Lung (tissue), 12 donors: ENCODE measurements around the gene NDUFAB1. TPM values are rescaled to one million over a fixed set of nuclear protein-coding genes. Genes with fewer than 3 reads are reported as not detected.
"Not testable (repeated sequence)": the region's sequence is repeated elsewhere in the genome, so short reads cannot be mapped to it uniquely, and the experiment has no call there.

Source experiments
- ATAC-seq: fragments of 200-7000 bp; cut with Tn5 transposase; one replicate; pipeline ENCODE4 v1.9.1; 2020; ENCODE audit warnings: moderate number of reproducible peaks; ENCODE audit not compliant: insufficient read depth, low FRiP score
- DNase-seq, 3 donors: peaks; one replicate each; pipeline ENCODE4 v3.0.0-alpha.2; 2013 to 2017
- H3K27ac ChIP-seq, 2 donors: one replicate each; pipeline ENCODE4 v1.5.1; 2013; ENCODE audit warnings: mild to moderate bottlenecking in 2 of 2, moderate library complexity in 2 of 2, control low read depth in 1 of 2, inconsistent platforms in 1 of 2, low read depth in 1 of 2, low read length in 1 of 2
- H3K27me3 ChIP-seq, 3 donors: one replicate each; pipeline ENCODE4 v1.5.1; 2013; ENCODE audit warnings: low read length in 2 of 3; ENCODE audit not compliant: control insufficient read depth in 3 of 3, insufficient read depth in 3 of 3
- H3K36me3 ChIP-seq, 4 donors: one replicate each; pipeline ENCODE4 v1.5.1; 2013; ENCODE audit warnings: low read length in 4 of 4, mild to moderate bottlenecking in 1 of 4, moderate library complexity in 1 of 4; ENCODE audit not compliant: control insufficient read depth in 4 of 4, insufficient read depth in 4 of 4
- H3K4me1 ChIP-seq, 5 donors: one replicate each; pipeline ENCODE4 v1.5.1; 2013; ENCODE audit warnings: low read length in 5 of 5, mild to moderate bottlenecking in 2 of 5, moderate library complexity in 1 of 5; ENCODE audit not compliant: control insufficient read depth in 5 of 5, insufficient read depth in 5 of 5
- H3K4me3 ChIP-seq: one replicate; pipeline ENCODE4 v1.5.1; 2013; ENCODE audit warnings: mild to moderate bottlenecking, control low read depth, moderate library complexity
- H3K9ac ChIP-seq, 2 donors: one replicate each; pipeline ENCODE4 v1.5.1; 2013; ENCODE audit warnings: low read length in 2 of 2, control low read depth in 1 of 2; ENCODE audit not compliant: insufficient read depth in 1 of 2
- H3K9me3 ChIP-seq, 4 donors: one replicate each; pipeline ENCODE4 v1.5.1; 2013; ENCODE audit warnings: low read length in 3 of 4, mild to moderate bottlenecking in 1 of 4, moderate library complexity in 1 of 4; ENCODE audit not compliant: control insufficient read depth in 4 of 4, insufficient read depth in 3 of 4
- CTCF ChIP-seq: IDR thresholded peaks from 2 replicates; pipeline ENCODE4 v1.5.1; 2012; ENCODE audit warnings: mild to moderate bottlenecking; ENCODE audit errors: control extremely low read depth, extremely low read depth
- WGBS, 2 donors: extraction: QIAGEN DNeasy Blood & Tissue Kit; methylation state at CpG; one replicate each; pipeline ENCODE4 v1.1.7; 2013; 5-methylcytosine and 5-hydroxymethylcytosine counted together
- polyA plus RNA-seq, 2 donors: library from polyadenylated mRNA; stranded (reverse); fragments of 200-250 nt; gene quantifications; one replicate each; pipeline ENCODE4 v1.2.1, GENCODE V29; 2013
- total RNA-seq, 2 donors: library from RNA; depleted of rRNA in 1 of 2; stranded (reverse); fragments of >200 nt in 1 of 2; gene quantifications; one replicate each; pipeline ENCODE4 v1.2.1, GENCODE V29; 2014 to 2021
- donor health status: control.
- donor health status: control.
- donor health status: Bipolar disorder and iron deficiency.
- donor health status: healthy.
- donor health status: DM: yes; HTN: yes; CAD: no.

NDUFAB1 gene
- total and polyA plus RNA-seq, 4 donors: 67.4 to 127 (median 90.1) TPM

- Histone ChIP-seq H3K4me1 (peaks cover 4 to 18% (median 8%) of the 10 kb centered on the region in 5 donors), H3K27ac (peak overlapping the region; percentile 60 to 91), H3K9me3 (no peaks in the 10 kb centered on the region), H3K36me3 (peaks cover under 1 to 13% (median 9%) of the 10 kb centered on the region in 4 donors), H3K9ac (peak overlapping the region; percentile 63 to 65), H3K4me3 (peak overlapping the region; percentile 97), H3K27me3 (no peaks in the 10 kb centered on the region)
- ATAC-seq (no peak), DNase-seq (no peak)
- no peak for TF ChIP-seq CTCF
- 0 to 2% methylated on average over 8 of the region's 8 CpGs for WGBS, 2 donors
These were observed 44.5 kb upstream of the NDUFAB1 start for GRCh38 chr16:23640615-23640930.

- DNase-seq (no peak), ATAC-seq (no peak)
- Histone ChIP-seq H3K4me3 (no peak overlapping the region), H3K27me3 (no peaks in the 10 kb centered on the region), H3K36me3 (peaks cover 4 to 11% (median 7%) of the 10 kb centered on the region in 4 donors), H3K4me1 (peaks cover 0 to 9% (median 4%) of the 10 kb centered on the region in 5 donors), H3K27ac (no peak overlapping the region), H3K9me3 (no peaks in the 10 kb centered on the region), H3K9ac (no peak overlapping the region)
- TF ChIP-seq CTCF: no peak
These were observed 39.8 kb upstream of the NDUFAB1 start for GRCh38 chr16:23635958-23636357.

GRCh38 chr16:23634461-23635036 is 38.4 kb upstream of the NDUFAB1 start:
- Histone ChIP-seq H3K9me3 (no peaks in the 10 kb centered on the region), H3K4me1 (no peaks in the 10 kb centered on the region), H3K27ac (no peak overlapping the region), H3K36me3 (peaks cover 8 to 15% (median 12%) of the 10 kb centered on the region in 4 donors), H3K27me3 (no peaks in the 10 kb centered on the region), H3K9ac (no peak overlapping the region), H3K4me3 (no peak overlapping the region)
- WGBS, 2 donors: 95 to 96% methylated on average over 4 of the region's 4 CpGs
- DNase-seq (no peak), ATAC-seq (no peak)
- no peak for TF ChIP-seq CTCF

GRCh38 chr16:23631874-23632273 is 35.8 kb upstream of the NDUFAB1 start:
- peaks cover 10 to 23% (median 18%) of the 10 kb centered on the region in 4 donors for H3K36me3 ChIP-seq
- ATAC-seq, H3K4me1 ChIP-seq: not testable (repeated sequence)

More at GRCh38 chr16:23631874-23632273, 35.8 kb upstream of the NDUFAB1 start:
- 97 to 98% methylated on average over 3 of the region's 3 CpGs for WGBS, 2 donors
- not testable (repeated sequence) for DNase-seq, H3K9me3 ChIP-seq, H3K27me3 ChIP-seq, H3K4me3 ChIP-seq, H3K9ac ChIP-seq, H3K27ac ChIP-seq
